Transverse colon (tissue), 4 donors: ENCODE results near the gene ITGB5. TPM values are rescaled to one million over a fixed set of nuclear protein-coding genes. Genes with fewer than 3 reads are reported as not detected.

ENCODE experiments used
- DNase-seq: peaks from one replicate; pipeline ENCODE4 v3.0.0-alpha.2; 2019
- H3K27ac ChIP-seq, 4 donors: fragments of 200-600 bp; sonication (generic); 2 replicates each; pipeline ENCODE4 v1.5.1; 2016 to 2018; ENCODE audit warnings: inconsistent platforms in 4 of 4
- H3K27me3 ChIP-seq: fragments of 200-600 bp; sonication (generic); 2 replicates; pipeline ENCODE4 v1.5.1; 2017; ENCODE audit warnings: inconsistent platforms
- H3K36me3 ChIP-seq, 4 donors: fragments of 200-600 bp; sonication (generic); 2 replicates each; pipeline ENCODE4 v1.5.1; 2017 to 2019; ENCODE audit warnings: inconsistent platforms in 4 of 4
- H3K4me1 ChIP-seq, 4 donors: fragments of 200-600 bp; sonication (generic); 2 replicates each; pipeline ENCODE4 v1.5.1; 2017 to 2020; ENCODE audit warnings: inconsistent platforms in 4 of 4
- H3K4me3 ChIP-seq, 4 donors: fragments of 200-600 bp; sonication (generic); 1 replicate in 1 of 4; 2 replicates in 3 of 4; pipeline versions ENCODE4 v1.5.1 to v1.6.1; 2017 to 2019; ENCODE audit warnings: inconsistent platforms in 4 of 4
- H3K9me3 ChIP-seq, 2 donors: fragments of 200-600 bp; sonication (generic); 2 replicates each; pipeline ENCODE4 v1.5.1; 2017 to 2019; ENCODE audit warnings: inconsistent platforms in 2 of 2
- CTCF ChIP-seq, 5 experiments: fragments of 200-600 bp in 3 of 5; fragments of 450-650 bp in 2 of 5; sonication (generic) in 3 of 5; IDR thresholded peaks; 1 replicate in 2 of 5; 2 replicates in 3 of 5; pipeline ENCODE4 v1.5.1; 2016 to 2017; ENCODE audit warnings: antibody characterized with exemption in 5 of 5, inconsistent platforms in 3 of 5, mild to moderate bottlenecking in 2 of 5, moderate library complexity in 1 of 5
- EP300 ChIP-seq: sonication (generic); formaldehyde crosslinking; IDR thresholded peaks from one replicate; pipeline ENCODE4 v1.6.1; 2017; ENCODE audit warnings: antibody characterized with exemption, low read depth
- POLR2A ChIP-seq: fragments of 450-650 bp; IDR thresholded peaks from one replicate; pipeline ENCODE4 v1.6.1; 2016; ENCODE audit warnings: antibody characterized with exemption, mild to moderate bottlenecking, moderate library complexity
- POLR2AphosphoS5 ChIP-seq, 3 donors: sonication (generic); formaldehyde crosslinking; IDR thresholded peaks; one replicate each; pipeline ENCODE4 v1.6.1; 2016; ENCODE audit warnings: antibody characterized with exemption in 3 of 3
- WGBS, 2 donors: methylation state at CpG; one replicate each; pipeline ENCODE4 v1.1.5; 2018; ENCODE audit warnings: low coverage in 1 of 2; 5-methylcytosine and 5-hydroxymethylcytosine counted together
- in situ Hi-C, 4 donors: fragments of 200-750 bp; cut with MboI; loops; one replicate each; pipeline versions ENCODE4 v1.15.0 to v1.15.1; 2017; ENCODE audit warnings: low sequenced_read_pairs in 3 of 4, low pct_ligation_motif_present in 1 of 4, low pct_unique_long_range_greater_than_20kb in 1 of 4
- intact Hi-C: fragments of 100-400 bp; cut with DNase I; formaldehyde crosslinking; loops from one replicate; pipeline ENCODE4 v1.15.1; 2023; ENCODE audit warnings: low total_unique reads
- total RNA-seq, 4 donors: library from RNA; depleted of rRNA; stranded (reverse); fragments of >200 nt; gene quantifications; one replicate each; pipeline ENCODE4 v1.1.0, GENCODE V29; 2016

The ITGB5 gene
- total RNA-seq, 4 donors from 2014 or later, result 62.8 to 572 (median 105) TPM

- no peak overlapping the region for H3K4me3 ChIP-seq
- no peaks in the 10 kb centered on the region for H3K27me3 ChIP-seq
- TF ChIP-seq EP300 (no peak), POLR2AphosphoS5 (IDR thresholded peaks at IDR 0.05) (peak; percentile 62 to 84 (median 76))
- peak overlapping the region; percentile 72 to 83 (median 78) for H3K27ac ChIP-seq
- H3K36me3 ChIP-seq, result no peaks in the 10 kb centered on the region
- H3K4me1 ChIP-seq, result peaks cover 31 to 58% (median 43%) of the 10 kb centered on the region in 4 donors
- in situ Hi-C loops, result no loop called here
- 35 to 46% methylated on average over 10 to 15 of the region's 15 CpGs for WGBS, 2 donors
- H3K9me3 ChIP-seq, result no peaks in the 10 kb centered on the region
- DNase-seq, result peak; percentile 79
- intact Hi-C loops, result no loop called here
These were observed 74.6 kb downstream of the ITGB5 start for GRCh38 chr3:124812291-124813265.

- TF ChIP-seq EP300, result no peak
- Histone ChIP-seq H3K27ac (peak overlapping the region; percentile 72 to 83 (median 78)), H3K9me3 (no peaks in the 10 kb centered on the region), H3K4me3 (no peak overlapping the region), H3K36me3 (no peaks in the 10 kb centered on the region), H3K4me1 (peaks cover 31 to 58% (median 43%) of the 10 kb centered on the region in 4 donors), H3K27me3 (no peaks in the 10 kb centered on the region)
- DNase-seq, result no peak
- in situ Hi-C loops (no loop called here), intact Hi-C loops (no loop called here)
- WGBS, 2 donors, result 57% methylated on average over 5 of the region's 5 CpGs; no CpG with 5 or more reads in 1 of the 2 donors
These were observed 75.7 kb downstream of the ITGB5 start for GRCh38 chr3:124811436-124811835.

GRCh38 chr3:124810970-124811369 lies 76.2 kb downstream of the ITGB5 start:
- no peak for DNase-seq
- in situ Hi-C loops (no loop called here), intact Hi-C loops (no loop called here)
- Histone ChIP-seq H3K36me3 (no peaks in the 10 kb centered on the region), H3K27ac (peak overlapping the region; percentile 72 to 83 (median 78)), H3K27me3 (no peaks in the 10 kb centered on the region), H3K4me3 (no peak overlapping the region), H3K9me3 (no peaks in the 10 kb centered on the region), H3K4me1 (peaks cover 31 to 58% (median 42%) of the 10 kb centered on the region in 4 donors)
- WGBS, 2 donors, result 16 to 54% methylated on average over 4 of the region's 4 CpGs
- TF ChIP-seq CTCF (IDR thresholded peaks at IDR 0.05), result no peak
- TF ChIP-seq EP300, result no peak
- TF ChIP-seq POLR2AphosphoS5 (IDR thresholded peaks at IDR 0.05), result no peak
- TF ChIP-seq POLR2A, result no peak

- TF ChIP-seq EP300 (no peak), POLR2A (no peak), CTCF (IDR thresholded peaks at IDR 0.05) (no peak), POLR2AphosphoS5 (IDR thresholded peaks at IDR 0.05) (no peak)
- intact Hi-C loops, result no loop called here
- WGBS, 2 donors, result 83% methylated on average over 3 of the region's 3 CpGs; no CpG with 5 or more reads in 1 of the 2 donors
- peaks cover 20 to 39% (median 34%) of the 10 kb centered on the region in 4 donors for H3K4me1 ChIP-seq
- no peak for DNase-seq
- H3K27ac ChIP-seq, result no peak overlapping the region
- in situ Hi-C loops, result no loop called here
- H3K27me3 ChIP-seq, result no peaks in the 10 kb centered on the region
- H3K4me3 ChIP-seq, result no peak overlapping the region
- H3K9me3 ChIP-seq, result no peaks in the 10 kb centered on the region
- no peaks in the 10 kb centered on the region for H3K36me3 ChIP-seq
These were observed 78.1 kb downstream of the ITGB5 start for GRCh38 chr3:124809039-124809438.

GRCh38 chr3:124805671-124806070 lies 81.5 kb downstream of the ITGB5 start:
- intact Hi-C loops (no loop called here), in situ Hi-C loops (no loop called here)
- Histone ChIP-seq H3K4me3 (no peak overlapping the region), H3K4me1 (peaks cover 6 to 11% (median 7%) of the 10 kb centered on the region in 4 donors), H3K9me3 (no peaks in the 10 kb centered on the region), H3K27me3 (no peaks in the 10 kb centered on the region), H3K27ac (no peak overlapping the region), H3K36me3 (no peaks in the 10 kb centered on the region)
- WGBS, 2 donors, result 89% methylated on average over 4 of the region's 4 CpGs
- TF ChIP-seq EP300 (no peak), POLR2A (no peak), POLR2AphosphoS5 (IDR thresholded peaks at IDR 0.05) (no peak), CTCF (IDR thresholded peaks at IDR 0.05) (no peak)
- no peak for DNase-seq
